Panc1 (cell line): ENCODE results near the gene PCNT. TPM values are rescaled to one million over a fixed set of nuclear protein-coding genes. Genes with fewer than 3 reads are reported as not detected.

ENCODE experiments used
- ATAC-seq: fragments of 200-7000 bp; cut with Tn5 transposase; 2 replicates; pipeline ENCODE4 v1.9.1; 2020; ENCODE audit warnings: mild to moderate bottlenecking, moderate library complexity
- BruUV-seq: library from RNA; stranded (reverse); fragments of 400-500 nt; replicated peaks from 2 replicates; lab custom pipeline; 2021; lab: Mats Ljungman, UMichigan
- CTCF ChIA-PET: fragments of 300-600 bp; sonication (Branson Sonifier 250); formaldehyde crosslinking; loops from one replicate; lab custom pipeline; 2022; ENCODE audit warnings: antibody characterized with exemption; lab: Charles Lee
- POLR2A ChIA-PET: fragments of 300-600 bp; sonication (Branson Sonifier 250); formaldehyde crosslinking; loops from one replicate; lab custom pipeline; 2022; ENCODE audit warnings: antibody characterized with exemption; lab: Charles Lee
- DNase-seq: peaks from one replicate; pipeline ENCODE4 v3.0.0-alpha.2; 2010; ENCODE audit warnings: low read depth, low spot score
- H3K27ac ChIP-seq: 2 replicates; pipeline ENCODE4 v1.5.1; 2011; ENCODE audit warnings: mild to moderate bottlenecking, low read length, inconsistent platforms
- H3K27me3 ChIP-seq: fragments of 200-500 bp; sonication (Bioruptor generic); 2 replicates; pipeline ENCODE4 v1.6.0; 2014; ENCODE audit warnings: low read length, inconsistent platforms; ENCODE audit not compliant: control insufficient read depth, insufficient read depth
- H3K36me3 ChIP-seq: fragments of 200-500 bp; sonication (Bioruptor generic); 2 replicates; pipeline ENCODE4 v1.5.1; 2014; ENCODE audit warnings: inconsistent platforms, mild to moderate bottlenecking, low read length, moderate library complexity; ENCODE audit not compliant: control insufficient read depth, insufficient read depth
- H3K4me1 ChIP-seq: 2 replicates; pipeline ENCODE4 v1.5.1; 2011; ENCODE audit warnings: inconsistent platforms, mild to moderate bottlenecking, low read length, moderate library complexity; ENCODE audit not compliant: control insufficient read depth, insufficient read depth
- H3K4me3 ChIP-seq, 2 experiments: 2 replicates each; pipeline ENCODE4 v1.5.1; 2011 to 2012; ENCODE audit warnings: low read depth in 2 of 2, low read length in 2 of 2, mild to moderate bottlenecking in 2 of 2, inconsistent platforms in 1 of 2, moderate library complexity in 1 of 2
- H3K9me3 ChIP-seq: fragments of 200-500 bp; sonication (Bioruptor generic); 2 replicates; pipeline ENCODE4 v1.5.1; 2014; ENCODE audit warnings: low read depth, mild to moderate bottlenecking, inconsistent platforms, low read length, moderate library complexity; ENCODE audit not compliant: control insufficient read depth, insufficient read depth
- CTCF ChIP-seq: fragments of 450-650 bp; IDR thresholded peaks from 2 replicates; pipeline ENCODE4 v1.5.1; 2017; ENCODE audit warnings: mild to moderate bottlenecking
- POLR2AphosphoS5 ChIP-seq: IDR thresholded peaks from 2 replicates; pipeline ENCODE4 v1.6.1; 2012; ENCODE audit warnings: mild to moderate bottlenecking, low read depth, low read length, moderate library complexity
- REST ChIP-seq, 2 experiments: IDR thresholded peaks; 2 replicates each; pipeline ENCODE4 v1.6.1; 2011 to 2012; ENCODE audit warnings: low read depth in 2 of 2, control low read depth in 1 of 2, low read length in 1 of 2, mild to moderate bottlenecking in 1 of 2, moderate library complexity in 1 of 2; ENCODE audit not compliant: insufficient read depth in 1 of 2
- SIN3A ChIP-seq: IDR thresholded peaks from 2 replicates; pipeline ENCODE4 v1.6.1; 2012; ENCODE audit warnings: low read depth, mild to moderate bottlenecking, low read length, moderate library complexity, borderline replicate concordance; ENCODE audit not compliant: insufficient read depth
- TCF7L2 ChIP-seq: IDR thresholded peaks from 2 replicates; pipeline ENCODE4 v1.6.1; 2011; ENCODE audit warnings: mild to moderate bottlenecking, low read depth, low read length, inconsistent platforms
- in situ Hi-C: cut with HindIII; loops from 2 replicates; pipeline ENCODE4 v1.10.0; 2016; ENCODE audit warnings: low sequenced_read_pairs, low pct_unique_long_range_greater_than_20kb
- intact Hi-C: fragments of 100-400 bp; cut with micrococcal nuclease; formaldehyde crosslinking; loops from one replicate; pipeline ENCODE4 v1.10.0; 2022; ENCODE audit not compliant: unreplicated experiment
- total RNA-seq: library from RNA; stranded (reverse); gene quantifications from one replicate; pipeline ENCODE4 v1.2.1, GENCODE V29; 2021; ENCODE audit not compliant: unreplicated experiment

The PCNT gene
- total RNA-seq, 1 experiment from 2014 or later = 44.3 TPM

GRCh38 chr21:46482225-46482845, 158.4 kb downstream of the PCNT start:
- TF ChIP-seq SIN3A (no peak), CTCF (no peak), TCF7L2 (no peak), REST (IDR thresholded peaks at IDR 0.05; ENCODE audit: insufficient read depth in 1 of 2, low read depth in 2 of 2, low read length in 1 of 2) (no peak), POLR2AphosphoS5 (no peak)
- ChIA-PET CTCF (no interaction called here), POLR2A (no interaction called here)
- DNase-seq (no peak), ATAC-seq (no peak)
- BruUV-seq = no TSS peak
- Histone ChIP-seq H3K27ac (no peak overlapping the region), H3K36me3 (no peaks in the 10 kb centered on the region), H3K4me1 (no peaks in the 10 kb centered on the region), H3K9me3 (no peaks in the 10 kb centered on the region), H3K27me3 (no peaks in the 10 kb centered on the region), H3K4me3 (no peak overlapping the region)
- in situ Hi-C loops = no loop called here
- intact Hi-C loops = no loop called here

GRCh38 chr21:46482846-46483231, 158.9 kb downstream of the PCNT start:
- ATAC-seq = no peak
- Histone ChIP-seq H3K9me3 (no peaks in the 10 kb centered on the region), H3K4me3 (no peak overlapping the region), H3K36me3 (no peaks in the 10 kb centered on the region), H3K27me3 (no peaks in the 10 kb centered on the region), H3K4me1 (no peaks in the 10 kb centered on the region), H3K27ac (no peak overlapping the region)
- intact Hi-C loops (no loop called here), in situ Hi-C loops (no loop called here)
- no TSS peak for BruUV-seq
- ChIA-PET POLR2A (no interaction called here), CTCF (no interaction called here)
- DNase-seq = no peak
- TF ChIP-seq SIN3A (no peak), TCF7L2 (no peak), REST (IDR thresholded peaks at IDR 0.05; ENCODE audit: insufficient read depth in 1 of 2, low read depth in 2 of 2, low read length in 1 of 2) (no peak), CTCF (no peak), POLR2AphosphoS5 (no peak)
